Astrocyte of the spinal cord (primary cell): ENCODE measurements around the gene NAGLU.

Experiments used
- DNase-seq: peaks from one replicate; pipeline ENCODE4 v3.0.0; 2011; ENCODE audit warnings: low read depth, low spot score
- H3K4me3 ChIP-seq: 2 replicates; pipeline ENCODE4 v1.5.1; 2011; ENCODE audit warnings: low read depth, mild to moderate bottlenecking, low read length, moderate library complexity
- in situ Hi-C: cut with HindIII; loops from 2 replicates; pipeline ENCODE4 v1.10.0; 2017; ENCODE audit warnings: low sequenced_read_pairs
- TF ChIP-seq, protein P1 (sequence below): IDR thresholded peaks from 2 replicates; pipeline ENCODE4 v1.5.1; 2012; ENCODE audit warnings: low read depth, mild to moderate bottlenecking, low read length, inconsistent platforms

NAGLU gene

DNA sequence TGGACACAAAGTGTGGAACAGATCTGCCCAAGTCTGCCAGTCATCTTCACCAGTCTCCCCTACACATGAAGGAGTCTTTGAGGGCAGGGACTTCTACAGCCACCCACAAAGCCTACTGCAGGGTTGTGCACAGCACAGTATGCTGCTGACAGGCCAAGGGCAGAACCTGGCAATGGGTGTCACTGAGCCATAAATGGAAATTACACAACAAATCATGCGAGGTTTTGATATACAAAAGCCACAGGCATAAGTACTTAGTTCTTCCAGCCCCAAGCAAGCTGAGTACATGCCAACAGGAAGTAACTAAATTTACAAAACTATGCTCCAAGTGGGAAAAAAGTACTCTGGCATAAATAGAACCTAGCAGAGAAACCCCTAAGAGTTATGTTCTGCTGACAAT, 49.3 kb downstream of the NAGLU start:
- TF ChIP-seq, protein P1, sequence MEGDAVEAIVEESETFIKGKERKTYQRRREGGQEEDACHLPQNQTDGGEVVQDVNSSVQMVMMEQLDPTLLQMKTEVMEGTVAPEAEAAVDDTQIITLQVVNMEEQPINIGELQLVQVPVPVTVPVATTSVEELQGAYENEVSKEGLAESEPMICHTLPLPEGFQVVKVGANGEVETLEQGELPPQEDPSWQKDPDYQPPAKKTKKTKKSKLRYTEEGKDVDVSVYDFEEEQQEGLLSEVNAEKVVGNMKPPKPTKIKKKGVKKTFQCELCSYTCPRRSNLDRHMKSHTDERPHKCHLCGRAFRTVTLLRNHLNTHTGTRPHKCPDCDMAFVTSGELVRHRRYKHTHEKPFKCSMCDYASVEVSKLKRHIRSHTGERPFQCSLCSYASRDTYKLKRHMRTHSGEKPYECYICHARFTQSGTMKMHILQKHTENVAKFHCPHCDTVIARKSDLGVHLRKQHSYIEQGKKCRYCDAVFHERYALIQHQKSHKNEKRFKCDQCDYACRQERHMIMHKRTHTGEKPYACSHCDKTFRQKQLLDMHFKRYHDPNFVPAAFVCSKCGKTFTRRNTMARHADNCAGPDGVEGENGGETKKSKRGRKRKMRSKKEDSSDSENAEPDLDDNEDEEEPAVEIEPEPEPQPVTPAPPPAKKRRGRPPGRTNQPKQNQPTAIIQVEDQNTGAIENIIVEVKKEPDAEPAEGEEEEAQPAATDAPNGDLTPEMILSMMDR = no peak
- in situ Hi-C loops = no loop called here
- no peak overlapping the region for H3K4me3 ChIP-seq
- DNase-seq = no peak

DNA sequence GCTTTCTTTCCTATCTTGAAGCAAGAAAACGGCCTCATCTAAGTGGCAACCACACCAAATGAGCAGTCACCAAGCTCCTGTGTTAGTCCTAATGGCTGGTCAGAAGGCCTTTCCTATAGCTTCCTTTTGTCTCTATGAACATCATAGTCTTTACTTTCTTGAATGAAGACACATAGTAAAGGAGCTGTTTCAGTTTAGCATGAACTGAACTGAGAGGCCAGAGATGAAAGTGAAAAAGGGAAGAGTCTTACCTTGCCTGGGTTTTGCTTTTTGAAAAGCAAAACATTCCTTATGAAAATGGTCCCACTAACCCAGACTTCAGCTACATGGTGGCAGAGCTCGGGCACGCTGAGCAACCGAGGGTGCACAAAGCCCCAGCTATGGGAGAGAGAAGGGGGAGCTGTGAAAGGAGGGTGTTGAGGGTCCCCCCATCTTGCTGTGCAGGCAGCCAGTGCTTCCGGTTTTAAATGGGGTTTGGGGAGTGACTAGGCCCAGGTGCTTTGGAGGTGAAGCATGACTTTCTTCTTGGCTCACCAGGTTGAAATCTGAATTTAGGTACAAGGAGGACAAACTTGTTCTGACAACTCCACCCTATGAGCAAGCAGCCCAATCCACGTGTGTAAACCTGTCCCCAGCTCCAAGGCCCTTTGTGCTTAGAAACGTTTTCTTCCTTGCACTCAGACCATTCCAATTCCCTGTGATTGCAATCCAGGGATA, 50.6 kb downstream of the NAGLU start:
- no peak for DNase-seq
- no peak overlapping the region for H3K4me3 ChIP-seq
- TF ChIP-seq, protein P1 = no peak
- in situ Hi-C loops = no loop called here

DNA sequence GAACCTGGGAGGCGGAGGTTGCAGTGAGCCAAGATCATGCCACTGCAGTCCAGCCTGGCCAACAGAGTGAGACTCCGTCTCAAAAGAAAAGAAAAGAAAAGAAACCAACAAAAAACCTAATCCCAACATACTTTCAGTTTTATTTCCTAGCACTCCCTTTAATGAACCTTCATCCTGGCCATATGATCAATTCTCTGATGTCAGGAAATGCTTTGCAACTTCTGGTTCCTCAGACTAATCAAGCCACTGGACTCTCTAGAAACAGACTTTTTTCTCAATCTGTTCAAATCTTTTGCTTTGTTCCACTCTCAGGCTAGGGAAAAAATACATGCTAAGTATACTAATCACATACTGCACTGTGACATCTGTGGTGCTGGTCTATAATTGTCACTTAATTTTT, 54.8 kb downstream of the NAGLU start:
- in situ Hi-C loops = no loop called here
- DNase-seq = no peak
- no peak overlapping the region for H3K4me3 ChIP-seq
- TF ChIP-seq, protein P1 = no peak

DNA sequence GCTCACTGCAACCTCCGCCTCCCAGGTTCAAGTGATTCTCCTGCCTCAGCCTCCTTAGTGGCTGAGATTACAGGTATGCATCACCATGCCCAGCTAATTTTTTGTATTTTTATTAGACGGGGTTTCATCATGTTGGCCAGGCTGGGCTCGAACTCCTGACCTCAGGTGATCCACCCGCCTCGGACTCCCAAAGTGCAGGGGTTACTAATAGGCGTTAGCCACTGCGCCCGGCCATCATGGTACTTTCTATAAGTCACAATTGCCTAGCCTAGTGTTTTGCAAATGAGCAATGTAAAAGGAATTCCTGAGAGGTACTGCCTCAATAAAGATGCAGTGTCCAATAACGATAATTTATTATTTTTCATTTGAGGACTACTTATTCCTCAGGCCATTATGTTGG, 55.4 kb downstream of the NAGLU start:
- TF ChIP-seq, protein P1 = no peak
- in situ Hi-C loops = no loop called here
- no peak for DNase-seq
- no peak overlapping the region for H3K4me3 ChIP-seq
